Kidney tubule cell (primary cell): ENCODE measurements around the gene FGFR4.
A peak's percentile ranks its signal among the peaks of the same experiment; 100 is the strongest.

Experiments
- DNase-seq: peaks from one replicate; pipeline ENCODE4 v3.0.0-alpha.2; 2018; ENCODE audit warnings: low spot score

Gene FGFR4

DNA sequence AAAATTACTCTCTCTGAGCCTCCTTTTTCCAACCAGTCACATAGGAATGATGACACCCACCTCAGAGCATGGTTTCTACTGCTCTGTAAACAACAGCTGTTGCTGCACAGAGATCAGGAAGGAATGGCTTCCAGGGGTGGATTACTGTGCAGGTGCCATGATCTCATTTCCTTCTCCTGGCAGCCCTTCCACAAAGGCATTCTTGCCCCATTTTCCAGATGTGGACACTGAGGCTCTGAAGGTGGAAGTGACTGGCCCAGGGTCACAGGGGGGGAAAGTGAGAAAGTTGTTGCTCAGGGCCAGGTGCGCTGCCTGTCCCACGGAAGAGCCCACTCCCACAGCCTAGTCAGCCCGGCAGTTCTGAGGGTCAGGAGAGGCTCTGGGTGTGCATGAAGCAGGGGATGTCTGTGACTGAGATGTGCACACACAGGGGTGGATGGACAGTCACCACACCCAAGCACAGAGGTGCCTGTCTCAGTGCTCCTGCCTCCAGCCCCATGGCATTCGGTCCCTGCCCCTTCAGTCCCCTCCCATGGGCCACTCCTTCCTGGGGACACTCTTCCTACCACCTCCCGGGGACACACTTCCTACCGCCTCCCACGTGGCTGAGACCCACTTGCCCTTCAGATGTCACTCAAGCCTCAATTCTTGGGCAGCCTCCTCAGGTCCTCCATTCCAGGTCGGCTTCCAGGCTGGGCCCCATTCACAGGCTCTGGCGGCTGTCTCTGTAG, 17.0 kb downstream of the FGFR4 start:
- peak; percentile 56 for DNase-seq

DNA sequence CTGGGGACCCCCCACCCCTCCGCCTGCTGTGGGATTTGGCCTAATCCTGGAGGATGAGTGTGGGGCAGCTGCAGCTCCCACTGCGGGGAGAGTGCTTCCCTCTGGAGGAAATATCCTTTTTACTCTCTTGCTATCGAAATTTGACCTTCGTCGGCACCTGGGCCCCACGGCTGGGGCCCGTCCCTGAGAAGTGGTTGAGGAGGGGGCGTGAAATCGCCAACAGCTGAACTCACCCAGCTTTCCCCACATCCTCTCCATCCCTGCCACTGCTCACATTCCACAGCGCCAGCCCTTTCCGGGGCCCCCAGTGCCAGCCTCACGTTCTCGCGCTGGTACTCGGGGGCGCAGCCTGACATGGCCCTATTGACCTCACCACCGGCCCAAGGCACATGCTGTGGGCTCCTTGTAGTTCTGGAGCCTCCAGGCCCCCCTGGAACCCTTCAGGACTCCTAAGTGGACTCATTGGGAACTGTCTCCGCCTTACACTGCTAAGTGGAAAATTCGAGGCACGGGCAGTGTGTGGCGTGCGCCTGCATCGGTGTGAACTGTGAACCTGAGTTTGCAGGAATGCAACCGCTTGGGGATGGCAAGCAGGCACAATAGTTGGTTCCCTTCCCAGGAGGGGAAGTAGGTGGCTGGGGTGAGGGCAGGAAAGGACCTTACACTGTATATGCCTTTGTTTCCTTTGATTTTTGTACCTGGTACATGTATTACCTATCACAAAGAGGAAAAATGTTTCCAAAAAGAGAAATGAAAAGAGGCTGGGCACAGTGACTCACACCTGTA, 19.2 kb downstream of the FGFR4 start:
- no peak for DNase-seq

DNA sequence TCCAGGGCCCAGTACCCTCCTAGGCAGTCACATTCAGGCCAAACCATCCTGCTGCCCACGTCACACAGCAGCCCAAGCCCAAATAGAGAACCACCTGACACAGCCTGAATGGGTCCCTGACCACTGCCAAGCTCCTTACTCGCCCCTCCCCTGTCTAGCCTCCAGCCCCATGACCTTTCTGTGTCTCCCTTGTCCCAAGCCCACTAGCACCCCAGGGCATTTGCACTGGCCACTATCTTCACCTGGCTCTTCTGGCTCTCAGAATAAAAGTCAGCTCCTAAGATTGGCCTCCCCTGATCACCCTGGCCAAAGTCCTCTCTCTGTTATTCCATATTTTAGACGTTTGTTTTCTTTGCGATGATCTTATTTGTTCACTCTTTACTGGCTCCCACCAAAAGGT, 20.4 kb downstream of the FGFR4 start:
- DNase-seq, result no peak

DNA sequence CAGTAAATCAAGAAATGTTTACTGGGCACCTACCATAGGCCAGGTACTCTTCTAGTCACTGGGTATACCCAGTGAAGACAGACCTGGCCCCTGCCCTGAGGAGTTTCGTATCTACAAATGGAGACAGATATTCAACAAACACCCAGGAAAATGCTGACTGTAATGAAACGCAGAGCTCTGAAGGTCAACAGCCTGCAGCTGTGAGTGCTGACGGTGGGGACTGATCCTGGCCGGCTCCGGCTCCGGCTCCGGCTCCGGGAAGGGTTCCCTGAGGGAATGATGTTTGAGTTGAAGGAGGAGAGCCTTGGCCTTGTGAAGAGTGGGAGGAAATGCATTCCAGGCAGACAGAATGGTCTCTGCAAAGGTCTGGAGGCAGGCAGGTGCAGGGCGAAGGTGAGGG, 23.1 kb downstream of the FGFR4 start:
- no peak for DNase-seq

DNA sequence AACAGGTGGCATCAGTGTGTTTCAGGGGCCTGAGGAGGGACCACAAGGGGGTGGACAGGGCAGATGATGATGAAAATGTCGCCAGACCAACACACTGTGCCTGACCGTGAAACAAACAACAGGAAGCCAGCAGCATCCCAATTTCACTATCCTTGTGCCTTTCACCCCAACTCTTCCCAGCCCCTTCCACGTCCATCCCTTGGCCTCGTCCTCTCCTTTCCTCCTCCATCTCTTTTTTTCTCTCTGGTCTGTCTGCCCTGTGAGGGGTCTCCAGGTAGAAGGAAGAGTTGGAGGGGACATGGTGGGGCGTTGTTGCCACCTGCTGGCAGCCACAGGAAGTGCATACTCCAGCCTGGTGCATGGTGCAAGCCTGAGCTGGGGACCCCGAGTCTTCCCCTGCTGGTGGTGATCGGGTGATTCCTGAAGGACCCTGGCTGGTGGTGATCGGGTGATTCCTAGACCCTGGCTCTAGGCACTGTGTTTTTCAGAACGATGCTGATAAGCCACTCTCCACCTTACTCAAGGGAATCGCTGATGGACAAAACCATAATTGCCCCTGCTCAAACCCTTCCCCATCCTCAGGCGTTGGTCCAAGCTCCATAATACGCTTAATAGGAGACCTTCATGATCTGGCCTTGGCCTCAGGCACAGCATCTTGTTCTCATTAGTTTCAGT, 25.1 kb downstream of the FGFR4 start:
- DNase-seq, result peak; percentile 53

DNA sequence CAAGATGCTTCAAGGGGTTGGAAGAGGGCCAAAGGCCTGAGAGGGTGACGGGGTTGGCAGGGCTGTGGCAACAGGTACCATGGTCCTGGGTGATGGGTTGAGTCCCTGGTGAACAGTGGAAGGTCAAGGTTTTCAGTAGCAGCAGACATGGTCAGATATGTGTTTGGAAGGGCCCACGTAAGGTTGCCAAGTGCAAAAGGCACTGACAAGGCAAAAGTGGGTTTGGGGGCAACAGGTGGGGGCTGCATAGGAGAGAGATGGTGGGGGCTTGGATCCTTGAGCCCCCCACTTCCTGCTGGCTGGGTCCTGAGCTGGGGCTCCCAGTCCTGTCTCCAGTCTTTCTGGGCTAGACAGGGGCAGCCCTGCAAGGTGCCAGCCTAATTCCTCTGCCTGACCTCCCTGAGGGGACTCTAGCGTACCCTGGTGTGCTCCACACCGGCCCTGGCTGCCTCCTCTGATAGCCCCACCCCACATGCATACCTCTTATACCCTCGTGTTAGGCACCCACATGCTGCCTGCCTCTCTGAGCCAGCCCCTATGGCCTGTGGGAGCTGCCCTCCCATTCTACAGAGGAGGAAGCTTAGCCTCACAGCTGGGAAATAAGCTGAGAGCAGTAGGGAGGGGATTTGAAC, 26.0 kb downstream of the FGFR4 start:
- DNase-seq, result no peak

DNA sequence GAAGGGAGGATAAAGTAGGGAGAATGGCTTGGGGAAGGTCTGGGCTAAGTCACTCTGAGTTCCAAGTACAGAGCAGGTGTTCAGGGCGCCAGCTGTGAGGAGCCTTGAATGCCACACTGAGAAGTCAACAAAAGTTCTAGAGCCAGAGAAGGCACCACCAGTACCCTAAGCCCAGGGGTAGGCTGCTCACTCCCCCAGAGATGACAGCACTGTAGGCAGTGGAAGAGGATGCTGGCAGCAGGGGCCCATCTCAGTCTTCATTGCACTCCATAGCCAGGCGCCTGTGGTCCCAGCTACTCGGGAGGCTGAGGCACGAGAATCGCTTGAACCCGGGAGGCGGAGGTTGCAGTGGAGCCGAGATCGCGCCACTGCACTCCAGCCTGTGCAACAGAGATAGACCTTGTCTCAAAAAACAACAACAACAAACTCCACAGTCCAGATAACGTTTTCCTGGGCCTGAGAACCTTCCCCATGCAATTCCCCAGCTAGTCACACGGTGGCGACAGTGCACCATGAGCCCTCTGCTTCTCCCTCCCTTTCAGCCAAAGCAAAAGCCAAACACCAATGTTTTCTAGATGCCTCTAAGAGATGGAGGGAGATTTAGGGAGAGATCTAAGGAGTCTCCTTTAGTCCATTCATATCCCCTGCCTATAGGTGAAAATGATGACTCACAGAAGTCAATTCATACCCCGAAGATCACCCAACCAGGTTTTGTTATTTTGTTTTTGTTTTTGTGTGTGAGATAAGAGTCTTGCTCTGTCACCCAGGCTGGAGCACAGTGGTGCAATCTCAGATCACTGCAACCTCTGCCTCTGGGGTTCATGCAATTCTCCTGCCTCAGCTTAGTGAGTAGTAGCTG, 27.1 kb downstream of the FGFR4 start:
- peak; percentile 72 for DNase-seq

DNA sequence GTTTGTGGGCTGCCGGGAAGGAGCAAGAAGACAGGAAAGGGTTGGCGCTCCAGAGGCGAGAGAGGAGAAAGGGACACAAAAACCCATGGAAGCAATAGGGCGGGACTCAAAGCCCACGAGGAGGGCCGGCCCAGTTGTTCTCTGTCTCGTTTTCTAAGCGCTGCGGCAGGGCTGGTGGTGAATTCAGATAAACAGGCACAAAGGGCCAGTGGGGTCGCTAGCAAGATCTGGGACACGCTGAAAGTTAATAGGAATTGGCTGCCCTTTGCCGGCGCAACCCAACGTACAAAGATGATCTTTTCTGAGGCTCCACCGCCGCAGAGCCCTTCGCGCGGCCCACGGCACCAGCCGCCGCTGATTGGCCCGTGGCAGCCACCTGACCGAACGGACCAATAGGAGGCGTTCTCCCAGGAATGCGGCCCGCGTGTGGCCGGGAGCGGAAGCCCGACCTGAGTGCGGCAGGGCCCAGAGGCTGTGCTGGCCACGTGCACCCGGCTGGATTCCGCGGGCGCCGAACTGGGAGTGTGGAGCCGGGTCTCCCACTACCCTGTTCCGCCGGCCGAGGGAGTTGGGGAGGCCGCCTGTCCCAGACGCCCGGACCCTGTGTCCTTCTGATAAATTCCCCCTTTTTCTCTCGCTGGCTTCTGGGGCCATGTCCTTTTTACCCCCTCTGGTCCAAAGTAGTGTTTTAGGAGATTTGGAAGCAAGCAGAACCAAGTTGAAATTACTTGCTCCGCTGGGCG, 30.1 kb downstream of the FGFR4 start:
- peak; percentile 84 for DNase-seq

DNA sequence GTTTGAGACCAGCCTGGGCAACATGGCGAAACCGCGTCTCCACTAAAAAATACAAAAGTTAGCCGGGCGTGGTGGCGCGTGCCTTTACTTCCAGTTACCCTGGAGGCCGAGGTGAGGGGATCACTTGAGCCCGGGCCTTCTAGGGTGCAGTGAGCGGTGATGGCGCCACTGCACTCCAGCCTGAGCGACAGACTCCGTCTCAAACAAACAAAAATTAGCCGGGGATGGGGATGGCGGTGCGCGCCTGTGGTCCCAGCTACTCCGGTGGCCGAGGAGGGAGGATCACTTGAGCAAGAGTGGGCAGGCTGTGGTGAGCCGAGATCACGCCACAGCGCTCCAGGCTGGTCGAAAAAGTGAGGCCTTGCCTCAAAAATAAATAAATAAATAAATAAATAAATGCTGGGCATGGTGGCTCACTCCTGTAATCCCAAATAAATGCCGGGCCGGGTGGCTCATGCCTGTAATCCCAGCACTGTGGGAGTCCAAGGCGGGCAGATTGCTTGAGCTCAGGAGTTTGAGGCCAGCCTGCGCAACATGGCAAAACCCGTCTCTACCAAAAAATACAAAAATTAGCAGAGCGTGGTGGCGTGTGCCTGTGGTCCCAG, 30.8 kb downstream of the FGFR4 start:
- DNase-seq, result no peak

DNA sequence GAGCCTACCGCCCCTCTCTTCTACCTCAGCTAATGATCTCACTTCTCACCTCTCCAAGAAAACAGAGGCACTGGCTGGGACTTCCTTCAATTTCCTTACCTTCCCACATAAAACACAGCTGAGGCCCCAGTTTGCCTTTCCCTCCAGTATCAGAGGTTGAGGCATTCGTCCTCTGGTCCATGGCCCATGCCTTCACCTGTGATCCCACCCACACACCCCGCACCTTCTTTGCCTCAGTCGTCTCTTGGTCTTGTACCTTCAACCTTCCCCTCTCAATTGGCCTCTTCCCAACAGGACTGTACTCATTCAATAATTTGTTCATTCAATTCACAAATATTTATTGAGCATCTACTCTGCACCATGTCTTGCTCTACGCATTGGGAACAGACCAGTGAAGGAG, 35.9 kb downstream of the FGFR4 start:
- DNase-seq, result no peak

DNA sequence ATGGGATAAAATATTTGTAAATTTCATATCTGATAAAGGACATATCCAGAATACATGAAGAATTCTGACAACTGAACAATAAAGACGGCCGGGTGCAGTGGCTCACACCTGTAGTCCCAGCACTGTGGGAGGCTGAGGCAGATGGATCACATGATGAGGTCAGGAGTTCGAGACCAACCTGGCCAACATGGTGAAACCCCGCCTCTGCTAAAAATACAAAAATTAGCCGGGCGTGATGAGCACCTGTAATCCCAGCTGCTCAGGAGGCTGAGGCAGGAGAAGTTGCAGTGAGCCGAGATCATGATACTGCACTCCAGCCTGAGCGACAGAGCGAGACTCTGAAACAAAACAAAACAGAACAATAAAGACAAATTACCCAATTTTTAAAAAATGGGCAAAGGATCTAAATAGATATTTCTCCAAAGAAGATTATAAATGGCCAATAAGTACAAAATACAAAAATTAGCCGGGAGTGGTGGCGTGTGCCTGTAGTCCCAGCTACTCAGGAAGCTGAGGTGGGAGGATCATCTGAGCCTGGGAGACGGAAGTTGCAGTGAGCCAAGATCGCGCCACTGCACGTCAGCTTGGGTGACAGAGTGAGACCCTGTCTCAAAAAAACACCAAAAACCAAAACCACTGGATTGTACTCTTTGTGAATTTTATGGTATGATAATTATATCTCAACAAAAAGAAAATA, 37.2 kb downstream of the FGFR4 start:
- DNase-seq, result no peak

DNA sequence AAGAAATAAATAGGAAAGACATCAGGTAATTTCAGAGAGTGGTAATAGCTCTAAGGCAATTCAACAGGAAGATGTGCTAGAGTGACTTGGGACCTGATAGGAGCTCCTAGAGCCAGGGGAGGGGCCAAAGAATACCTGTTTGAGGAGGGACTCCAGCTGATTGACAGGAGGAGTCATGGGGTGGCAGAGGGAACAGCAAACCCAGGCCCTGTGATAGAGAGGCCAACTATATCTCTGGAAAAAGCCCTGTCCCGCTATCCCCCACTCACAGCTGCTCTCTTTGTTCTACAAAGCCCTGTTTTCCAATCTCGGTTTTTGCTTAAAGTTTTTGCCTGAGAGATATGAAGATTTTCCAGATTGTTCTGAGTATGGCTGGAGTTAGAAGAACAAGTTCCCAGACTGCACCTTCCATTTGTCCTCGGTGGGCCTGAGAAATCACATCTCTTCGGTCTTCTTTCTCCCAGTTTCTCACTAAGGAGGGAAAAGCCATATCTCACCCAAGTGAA, 37.8 kb downstream of the FGFR4 start:
- no peak for DNase-seq

DNA sequence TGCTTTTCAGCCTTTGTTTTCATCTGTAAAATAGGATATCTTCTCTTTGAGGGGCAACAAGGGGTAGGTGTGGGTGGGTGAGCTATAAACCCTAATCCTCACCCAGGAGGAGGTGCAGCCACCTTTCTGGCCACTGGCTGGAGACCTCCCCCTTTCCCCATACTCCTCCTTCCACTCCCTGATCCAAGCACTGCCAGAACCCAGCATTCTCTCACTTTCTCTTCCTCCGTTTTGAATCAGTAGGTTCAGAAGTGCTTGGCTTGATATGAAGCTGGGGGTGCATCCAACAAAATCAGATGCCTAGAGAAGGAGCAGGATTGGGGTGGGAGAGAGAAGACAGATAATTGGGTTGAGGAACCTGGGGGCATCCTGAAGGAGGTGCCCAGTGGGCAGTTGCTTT, 40.1 kb downstream of the FGFR4 start:
- DNase-seq, result no peak

DNA sequence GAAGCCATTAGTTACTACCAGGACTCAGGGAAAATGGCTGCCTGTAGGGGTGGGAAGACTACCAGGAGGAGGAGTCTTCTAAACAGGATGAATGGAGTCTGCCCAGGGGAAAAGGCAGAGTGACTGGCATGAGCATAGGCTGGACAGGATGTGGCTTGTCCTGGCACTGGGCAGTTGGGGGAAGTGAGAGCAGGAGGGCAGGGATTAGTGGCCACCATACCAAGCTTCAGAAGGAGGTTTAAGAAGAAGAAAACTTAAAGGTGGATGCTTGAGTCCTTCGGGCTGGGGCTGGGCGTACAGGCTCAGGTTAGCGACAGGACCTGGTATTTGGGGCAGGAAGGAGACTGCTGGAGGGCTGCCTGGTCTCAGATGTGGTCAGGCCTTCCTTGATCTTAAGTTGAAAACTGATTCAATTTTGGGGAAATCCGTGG, 41.9 kb downstream of the FGFR4 start:
- DNase-seq, result peak; percentile 55

DNA sequence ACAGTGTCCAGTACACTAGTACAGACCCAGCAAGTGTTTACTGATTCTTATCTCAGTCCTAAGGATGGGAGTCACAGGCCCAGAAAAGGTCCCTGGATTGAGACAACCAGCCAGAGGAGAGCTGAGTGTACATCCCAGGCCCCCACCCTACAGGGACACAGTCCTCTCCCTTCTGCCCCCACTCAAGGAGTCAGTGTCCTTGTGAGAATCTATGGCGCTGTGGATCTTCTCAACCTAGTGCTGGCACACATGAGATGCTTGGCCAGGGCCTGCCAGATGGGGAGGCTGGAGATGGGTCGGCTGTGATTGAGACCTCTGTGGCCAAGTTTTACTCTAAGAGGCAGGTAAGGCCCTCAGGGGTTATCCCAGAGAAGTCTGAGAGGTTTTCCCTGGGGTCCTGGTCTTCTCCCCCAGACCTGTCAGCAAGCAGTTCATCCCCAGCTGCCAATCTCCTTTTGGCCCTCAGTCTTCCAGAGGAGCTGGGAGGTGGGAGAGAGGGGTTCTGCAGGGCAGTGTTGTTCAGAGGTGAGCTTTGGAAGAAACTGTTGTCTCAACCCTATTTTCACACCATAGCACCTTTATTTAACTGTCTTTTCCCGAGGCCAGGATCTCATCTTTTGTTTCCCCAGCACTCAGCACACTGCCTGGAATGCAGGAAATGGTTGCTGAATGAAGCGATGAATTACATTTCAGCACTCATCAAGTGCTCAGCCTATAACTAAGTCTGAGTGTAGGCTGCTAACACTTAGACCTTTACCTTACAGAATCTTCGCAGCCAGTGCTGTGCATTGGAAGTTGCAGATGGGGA, 43.7 kb downstream of the FGFR4 start:
- peak; percentile 29 for DNase-seq

DNA sequence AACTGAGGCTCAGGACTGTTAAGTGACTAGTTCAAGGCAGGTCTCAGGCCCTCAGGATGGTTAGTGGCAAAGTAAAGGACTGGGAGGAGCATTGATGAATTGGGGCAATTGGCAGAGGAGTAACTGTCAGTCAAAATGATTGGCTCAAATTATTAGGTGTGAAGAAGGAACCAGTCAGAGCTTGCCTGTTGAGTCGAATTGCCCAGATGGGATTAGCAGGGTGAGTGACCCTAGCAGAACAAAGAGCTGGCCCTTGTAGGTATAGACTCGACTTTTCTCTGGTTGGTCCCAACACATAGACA, 44.3 kb downstream of the FGFR4 start:
- DNase-seq, result no peak

DNA sequence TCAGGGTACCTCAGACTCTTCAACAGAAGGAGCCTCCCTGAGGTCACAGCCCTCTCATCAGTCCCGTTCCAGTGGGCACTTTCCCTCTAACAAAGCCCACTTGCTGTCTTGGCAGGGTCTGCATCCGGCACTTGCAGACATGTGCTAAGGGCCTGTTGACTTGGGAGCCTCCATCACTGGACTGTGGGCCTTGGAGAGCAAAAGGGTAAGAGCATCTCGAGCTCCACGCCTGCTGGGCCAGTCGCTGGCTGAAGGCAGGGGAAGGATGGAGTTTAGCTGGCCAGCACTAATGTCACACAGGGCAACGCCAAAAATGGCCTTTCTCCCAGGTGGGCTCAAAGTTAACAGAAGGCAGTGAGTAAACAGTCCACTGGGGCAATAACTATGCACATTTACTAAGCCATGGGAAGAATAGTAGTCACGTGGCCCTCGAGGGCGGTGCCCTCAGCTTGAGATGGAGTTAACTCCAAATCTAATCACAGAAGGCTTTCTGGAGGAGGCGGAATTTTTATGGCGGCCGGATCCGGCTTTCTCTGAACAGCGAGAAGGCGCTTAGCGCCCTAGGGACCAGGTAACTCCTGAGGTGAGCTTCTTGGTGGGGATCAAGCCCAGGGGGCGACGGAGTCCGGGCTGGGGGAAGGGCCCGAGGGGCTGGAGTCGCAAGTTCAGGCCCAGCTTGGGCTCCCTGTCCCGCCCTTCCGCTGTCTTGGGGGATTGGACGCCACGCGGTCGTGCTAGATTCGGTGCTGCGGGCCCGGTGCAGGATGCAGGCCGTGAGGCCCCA, 44.8 kb downstream of the FGFR4 start:
- DNase-seq, result no peak
